Measurements from ENCODE around the gene TIAM2. TPM values are rescaled to one million over a fixed set of nuclear protein-coding genes. Genes with fewer than 3 reads are reported as not detected.

The TIAM2 gene
- total and polyA plus RNA-seq, 2 experiments from 2014 or later = 14.2 to 24.4 TPM

- no peak for TF ChIP-seq POLR2AphosphoS5 (IDR thresholded peaks at IDR 0.05; ENCODE audit: low read depth)
- TF ChIP-seq CTCF (conservative IDR thresholded peaks at IDR 0.05; ENCODE audit: low read depth in 2 of 2) = no peak
- DNase-seq (ENCODE audit: low spot score) = no peak
- no peak overlapping the region for H3K27ac ChIP-seq (ENCODE audit: low read depth)
- Mint-ChIP-seq H3K9me3 (no peaks in the 10 kb centered on the region), H3K27ac (no peak overlapping the region), H3K4me3 (no peak overlapping the region), H3K36me3 (ENCODE audit: low read depth) (peaks cover 20% of the 10 kb centered on the region), H3K4me1 (peaks cover 14% of the 10 kb centered on the region), H3K27me3 (ENCODE audit: insufficient read depth, low read depth, poor library complexity) (no peaks in the 10 kb centered on the region)
- no peaks in the 10 kb centered on the region for H3K27me3 ChIP-seq (ENCODE audit: insufficient read depth)
- no peaks in the 10 kb centered on the region for H3K9me2 ChIP-seq (ENCODE audit: insufficient read depth)
- no peaks in the 10 kb centered on the region for H4K20me1 ChIP-seq (replicated peaks; ENCODE audit: insufficient read depth)
- no peak overlapping the region for H3K4me2 ChIP-seq
- no peak for ATAC-seq
- no peak overlapping the region for H3K4me3 ChIP-seq
- no peaks in the 10 kb centered on the region; the same call in 1 of the 2 replicates for H3K36me3 ChIP-seq (ENCODE audit: insufficient read depth)
- no peak overlapping the region for H2AFZ ChIP-seq
- H3F3A ChIP-seq (replicated peaks; ENCODE audit: low read depth) = no peaks in the 10 kb centered on the region
- peaks cover 22% of the 10 kb centered on the region for H3K4me1 ChIP-seq (ENCODE audit: insufficient read depth)
- H3K79me2 ChIP-seq (replicated peaks; ENCODE audit: insufficient read depth) = 0 out of 2 replicates have a peak, but pooled peaks cover 5% of the 10 kb centered on the region
These were observed 280.8 kb downstream of the TIAM2 start for GRCh38 chr6:155275808-155276480.

GRCh38 chr6:155276638-155277037 is 281.5 kb downstream of the TIAM2 start:
- DNase-seq (ENCODE audit: low spot score) (no peak), ATAC-seq (no peak)
- Mint-ChIP-seq H3K27me3 (ENCODE audit: insufficient read depth, low read depth, poor library complexity) (no peaks in the 10 kb centered on the region), H3K36me3 (ENCODE audit: low read depth) (peaks cover 24% of the 10 kb centered on the region), H3K9me3 (no peaks in the 10 kb centered on the region), H3K4me3 (no peak overlapping the region), H3K4me1 (peaks cover 14% of the 10 kb centered on the region), H3K27ac (no peak overlapping the region)
- H3K9me2 ChIP-seq (ENCODE audit: insufficient read depth) = no peaks in the 10 kb centered on the region
- peaks cover 22% of the 10 kb centered on the region for H3K4me1 ChIP-seq (ENCODE audit: insufficient read depth)
- no peaks in the 10 kb centered on the region for H3K79me2 ChIP-seq (replicated peaks; ENCODE audit: insufficient read depth)
- TF ChIP-seq ETS1 (IDR thresholded peaks at IDR 0.05) (no peak), CREB1 (CRISPR knock-in tag; IDR thresholded peaks at IDR 0.05; ENCODE audit: low read depth) (no peak), EZH2phosphoT487 (IDR thresholded peaks at IDR 0.05; ENCODE audit: unreplicated experiment) (no peak)
- no peak overlapping the region for H3K27ac ChIP-seq (ENCODE audit: low read depth)
- no peak overlapping the region for H3K4me3 ChIP-seq
- no peak overlapping the region for H2AFZ ChIP-seq
- H3F3A ChIP-seq (replicated peaks; ENCODE audit: low read depth) = no peaks in the 10 kb centered on the region
- H3K27me3 ChIP-seq (ENCODE audit: insufficient read depth) = no peaks in the 10 kb centered on the region
- H4K20me1 ChIP-seq (replicated peaks; ENCODE audit: insufficient read depth) = no peaks in the 10 kb centered on the region; the same call in 1 of the 2 replicates
- no peak overlapping the region for H3K4me2 ChIP-seq
- no peaks in the 10 kb centered on the region; the same call in 1 of the 2 replicates for H3K36me3 ChIP-seq (ENCODE audit: insufficient read depth)
